ENCODE results near the gene BUB3. TPM values are rescaled to one million over a fixed set of nuclear protein-coding genes. Genes with fewer than 3 reads are reported as not detected.

Gene BUB3
- total and polyA plus RNA-seq, 2 of the 8 experiments (the other 6 are each of a cell fraction or from before 2014, with no cell fraction given): 183 to 207 TPM

GRCh38 chr10:123143162-123143824 is 10.9 kb upstream of the BUB3 start:
- Histone ChIP-seq H3K4me1 (replicated peaks in 1 of 4; ENCODE audit: control insufficient read depth in 3 of 4, insufficient read depth in 4 of 4, low read length in 3 of 4) (peaks cover 14 to 52% (median 32%) of the 10 kb centered on the region in 4 experiments), H3K18ac (ENCODE audit: extremely low read depth, low read length) (no peak overlapping the region), H3K14ac (ENCODE audit: insufficient read length) (no peak overlapping the region), H3K9me3 (ENCODE audit: insufficient read depth in 2 of 2, low read depth in 1 of 2, low read length in 1 of 2) (no peaks in the 10 kb centered on the region), H2AK5ac (ENCODE audit: low read depth, low read length) (no peak overlapping the region), H3K36me3 (ENCODE audit: control insufficient read depth in 2 of 4, insufficient read depth in 4 of 4, low read length in 3 of 4) (no peaks in the 10 kb centered on the region; a peak in 1 of 8 replicates), H3K79me2 (ENCODE audit: control insufficient read depth in 1 of 2, insufficient read depth in 2 of 2, low read length in 2 of 2) (no peaks in the 10 kb centered on the region), H2BK12ac (ENCODE audit: low read depth, low read length) (0 out of 2 replicates have a peak overlapping the region, but pooled peaks have one; percentile 27), H3K4ac (replicated peaks; ENCODE audit: insufficient read length, low read depth, low read length) (no peak overlapping the region), H4K8ac (ENCODE audit: extremely low read depth, insufficient read depth, low read length) (peak overlapping the region; percentile 63), H4K5ac (ENCODE audit: insufficient read length, low read depth, low read length) (no peak overlapping the region), H3K56ac (replicated peaks; ENCODE audit: insufficient read length, low read depth, low read length) (no peak overlapping the region), H2BK5ac (ENCODE audit: low read depth, low read length) (no peak overlapping the region), H3K4me2 (ENCODE audit: insufficient read depth in 1 of 2, low read depth in 2 of 2, low read length in 2 of 2) (peak overlapping the region; percentile 67 to 70), H3K79me1 (ENCODE audit: low read depth, low read length) (no peaks in the 10 kb centered on the region), H2BK120ac (replicated peaks; ENCODE audit: low read depth, low read length) (no peak overlapping the region), H2BK20ac (ENCODE audit: low read length) (peak overlapping the region; percentile 40; the same call in 1 of the 2 replicates), H4K91ac (replicated peaks; ENCODE audit: insufficient read length, low read length) (no peak overlapping the region), H3K27ac (ENCODE audit: low read depth, low read length) (no peak overlapping the region), H4K20me1 (replicated peaks in 1 of 2; ENCODE audit: control insufficient read depth in 1 of 2, insufficient read depth in 2 of 2, low read length in 2 of 2) (peaks cover 11 to 33% of the 10 kb centered on the region in 2 experiments), H2AFZ (ENCODE audit: low read length) (no peak overlapping the region), H3K23me2 (ENCODE audit: low read depth, low read length) (peaks cover 9% of the 10 kb centered on the region; the same call in 1 of the 2 replicates), H2BK15ac (ENCODE audit: low read length) (no peak overlapping the region), H3K27me3 (replicated peaks in 1 of 4; ENCODE audit: control insufficient read depth in 3 of 4, extremely low read depth in 1 of 4, insufficient read depth in 3 of 4, low read length in 3 of 4) (peaks cover 93 to 100% (median 99%) of the 10 kb centered on the region in 4 experiments), H3K4me3 (ENCODE audit: extremely low read depth in 1 of 4, insufficient read depth in 2 of 4, low read depth in 3 of 4, low read length in 4 of 4) (peak overlapping the region; percentile 5 to 51 (median 19); a peak in 5 of 8 replicates), H3K23ac (ENCODE audit: insufficient read length) (no peak overlapping the region), H3K9ac (replicated peaks in 1 of 4; ENCODE audit: extremely low read depth in 1 of 4, low read depth in 3 of 4, low read length in 3 of 4) (no peak overlapping the region)
- FAIRE-seq: no peak
- ChIA-PET POLR2A (ENCODE audit: partially characterized antibody) (interaction anchor here (4.2 kb wide), 1 partner anchor 9 kb away, joined by 31 read pairs; no protein-coding TSS in a partner anchor), CTCF (ENCODE audit: partially characterized antibody) (interaction anchor here (0.7 to 5.1 kb wide), 6 partner anchors 9 to 824 kb away, joined by 3 to 35 read pairs (median 6); no protein-coding TSS in a partner anchor)
- 1% methylated on average over 33 of the region's 33 CpGs; no CpG with 5 or more reads in 1 of the 2 experiments for WGBS, 2 experiments (ENCODE audit: extremely low coverage in 1 of 2, insufficient coverage in 1 of 2, insufficient read length in 1 of 2, insufficient replicate concordance in 2 of 2, low coverage in 1 of 2, low lambda C conversion rate in 2 of 2, missing lambda C conversion rate in 1 of 2)
- DNase-seq (ENCODE audit: low read depth in 1 of 2, low spot score in 2 of 2): peak in 1 of 2 experiments; percentile 71
- TF ChIP-seq CHD2 (IDR thresholded peaks at IDR 0.05; ENCODE audit: low read length): no peak
- TF ChIP-seq PHF8 (conservative IDR thresholded peaks at IDR 0.05; ENCODE audit: low read depth, low read length): no peak
- no peak for TF ChIP-seq JUN (IDR thresholded peaks at IDR 0.05; ENCODE audit: low read depth, low read length)
- TF ChIP-seq YY1 (IDR thresholded peaks at IDR 0.05; ENCODE audit: low read depth, low read length): no peak
- no peak for TF ChIP-seq NANOG (IDR thresholded peaks at IDR 0.05; ENCODE audit: insufficient read depth, low read depth, low read length, poor library complexity, severe bottlenecking)
- peak; percentile 35 for TF ChIP-seq ASH2L (IDR thresholded peaks at IDR 0.05; ENCODE audit: low read length)
- no peak for TF ChIP-seq ATF3 (IDR thresholded peaks at IDR 0.05; ENCODE audit: insufficient read depth, low read depth, low read length)
- TF ChIP-seq GABPA (IDR thresholded peaks at IDR 0.05; ENCODE audit: borderline replicate concordance, insufficient read depth, low read length): no peak
- no peak for TF ChIP-seq USF2 (IDR thresholded peaks at IDR 0.05; ENCODE audit: low read length)
- no peak for TF ChIP-seq CBX5 (IDR thresholded peaks at IDR 0.05; ENCODE audit: low read depth, low read length)

All from H1 (cell line).